ENCODE results near the gene USF1.
"Not testable (repeated sequence)": the region's sequence is repeated elsewhere in the genome, so short reads cannot be mapped to it uniquely, and the experiment has no call there.

The USF1 gene

GRCh38 chr1:161038523-161039153, 7.1 kb downstream of the USF1 start, which contains the start of gene TSTD1:
TSTD1 (minus strand) TSS chr1:161038964; CDS start chr1:161038889, 75 bp downstream.
- no peak for DNase-seq (ENCODE audit: low read depth)
- peak within 1 kb of the TSS; percentile 58 for H3K4me3 ChIP-seq (ENCODE audit: low read length)
- no peak for TF ChIP-seq CTCF (conservative IDR thresholded peaks at IDR 0.05; ENCODE audit: low read length)

- no peak for TF ChIP-seq CTCF (conservative IDR thresholded peaks at IDR 0.05; ENCODE audit: low read length)
- no peak for DNase-seq (ENCODE audit: low read depth)
- peak overlapping the region; percentile 58 for H3K4me3 ChIP-seq (ENCODE audit: low read length)
Observed at GRCh38 chr1:161037661-161038522, 7.9 kb downstream of the USF1 start.

- no peak overlapping the region for H3K4me3 ChIP-seq (ENCODE audit: low read length)
- no peak for DNase-seq (ENCODE audit: low read depth)
- TF ChIP-seq CTCF (conservative IDR thresholded peaks at IDR 0.05; ENCODE audit: low read length) = no peak
Observed at GRCh38 chr1:161033751-161034150, 12.0 kb downstream of the USF1 start.

GRCh38 chr1:161032409-161032808, 13.4 kb downstream of the USF1 start:
- no peak for DNase-seq (ENCODE audit: low read depth)
- H3K4me3 ChIP-seq (ENCODE audit: low read length) = no peak overlapping the region
- no peak for TF ChIP-seq CTCF (conservative IDR thresholded peaks at IDR 0.05; ENCODE audit: low read length)

GRCh38 chr1:161031874-161032273, 13.9 kb downstream of the USF1 start:
- no peak for TF ChIP-seq CTCF (conservative IDR thresholded peaks at IDR 0.05; ENCODE audit: low read length)
- DNase-seq (ENCODE audit: low read depth) = no peak
- H3K4me3 ChIP-seq (ENCODE audit: low read length) = no peak overlapping the region

GRCh38 chr1:161029466-161029865, 16.3 kb downstream of the USF1 start:
- H3K4me3 ChIP-seq (ENCODE audit: low read length); DNase-seq (ENCODE audit: low read depth): not testable (repeated sequence)

GRCh38 chr1:161026954-161027353, 18.8 kb downstream of the USF1 start:
- H3K4me3 ChIP-seq (ENCODE audit: low read length); DNase-seq (ENCODE audit: low read depth): not testable (repeated sequence)

- not testable (repeated sequence) for H3K4me3 ChIP-seq (ENCODE audit: low read length); DNase-seq (ENCODE audit: low read depth)
Observed at GRCh38 chr1:161022432-161022831, 23.3 kb downstream of the USF1 start.

All from AG10803 (cell line).